Thoracic aorta (tissue), 2 donors: Measurements from ENCODE around the gene CD151. TPM values are rescaled to one million over a fixed set of nuclear protein-coding genes. Genes with fewer than 3 reads are reported as not detected.

Experiments
- ATAC-seq: fragments of 150-250 bp; one replicate; pipeline ENCODE4 v1.8.0; 2017; ENCODE audit warnings: low read depth; ENCODE audit not compliant: insufficient number of reproducible peaks, low FRiP score
- DNase-seq: peaks from one replicate; pipeline ENCODE4 v3.0.0-alpha.2; 2020; ENCODE audit warnings: low spot score
- H3K27ac ChIP-seq, 2 donors: fragments of 200-600 bp; sonication (generic); 1 replicate in 1 of 2; 2 replicates in 1 of 2; pipeline ENCODE4 v1.5.1; 2016; ENCODE audit warnings: mild to moderate bottlenecking in 2 of 2, moderate library complexity in 2 of 2
- H3K27me3 ChIP-seq: fragments of 200-600 bp; sonication (generic); replicated peaks from 2 replicates; pipeline ENCODE4 v1.6.0; 2016; ENCODE audit warnings: mild to moderate bottlenecking; ENCODE audit not compliant: insufficient read depth
- H3K36me3 ChIP-seq: fragments of 200-600 bp; sonication (generic); one replicate; pipeline ENCODE4 v1.5.1; 2016
- H3K4me1 ChIP-seq, 2 donors: fragments of 200-600 bp; sonication (generic); 1 replicate in 1 of 2; 2 replicates in 1 of 2; pipeline versions ENCODE4 v1.5.1 to v1.6.0; 2016; ENCODE audit warnings: low read depth in 2 of 2, mild to moderate bottlenecking in 1 of 2; ENCODE audit not compliant: control insufficient read depth in 1 of 2
- H3K4me3 ChIP-seq: fragments of 200-600 bp; sonication (generic); 2 replicates; pipeline ENCODE4 v1.5.1; 2016; ENCODE audit warnings: mild to moderate bottlenecking
- H3K9me3 ChIP-seq: fragments of 200-600 bp; sonication (generic); 2 replicates; pipeline ENCODE4 v1.5.1; 2016
- CTCF ChIP-seq: fragments of 200-600 bp; sonication (generic); IDR thresholded peaks from one replicate; pipeline ENCODE4 v1.5.1; 2019; ENCODE audit warnings: antibody characterized with exemption
- total RNA-seq, 2 donors: library from RNA; depleted of rRNA; stranded (reverse); fragments of >200 nt; gene quantifications; one replicate each; pipeline versions ENCODE4 v1.1.0 to v1.2.3, GENCODE V29; 2016

Gene CD151
- total RNA-seq, 2 donors from 2014 or later, result 532 to 1,455 TPM

GRCh38 chr11:870127-870413 lies 37.3 kb downstream of the CD151 start:
- DNase-seq (no peak), ATAC-seq (no peak)
- no peaks in the 10 kb centered on the region for H3K27me3 ChIP-seq
- H3K27ac ChIP-seq, result no peak overlapping the region
- H3K4me1 ChIP-seq, result no peaks in the 10 kb centered on the region
- no peak overlapping the region for H3K4me3 ChIP-seq
- peaks cover 6% of the 10 kb centered on the region for H3K36me3 ChIP-seq
- no peak for TF ChIP-seq CTCF
- no peaks in the 10 kb centered on the region for H3K9me3 ChIP-seq

DNA sequence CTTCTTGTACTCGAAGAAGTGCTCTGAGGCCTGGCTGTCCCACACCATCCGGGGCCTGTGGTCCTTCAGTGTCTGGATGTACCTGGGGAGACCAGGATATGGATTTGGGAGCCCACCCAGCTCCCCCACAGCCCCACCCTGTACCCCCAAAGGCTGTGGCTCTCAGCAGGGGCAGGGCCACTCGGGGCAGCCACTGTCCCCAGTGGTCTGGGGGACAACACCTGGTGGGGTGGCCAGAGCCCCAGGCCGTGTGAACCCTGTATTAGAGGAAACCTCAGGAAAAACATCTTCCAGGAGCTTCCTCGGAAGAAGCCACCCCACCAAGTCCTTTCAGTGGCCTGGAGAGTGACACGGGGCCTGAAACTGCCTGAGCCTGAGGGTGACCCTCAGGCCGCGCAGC lies 37.7 kb downstream of the CD151 start:
- H3K9me3 ChIP-seq, result no peaks in the 10 kb centered on the region
- TF ChIP-seq CTCF, result no peak
- H3K36me3 ChIP-seq, result peaks cover 6% of the 10 kb centered on the region
- no peak overlapping the region for H3K4me3 ChIP-seq
- H3K27me3 ChIP-seq, result no peaks in the 10 kb centered on the region
- H3K4me1 ChIP-seq, result no peaks in the 10 kb centered on the region
- no peak for DNase-seq
- ATAC-seq, result no peak
- no peak overlapping the region for H3K27ac ChIP-seq

- Histone ChIP-seq H3K9me3 (no peaks in the 10 kb centered on the region), H3K27ac (no peak overlapping the region), H3K27me3 (no peaks in the 10 kb centered on the region), H3K36me3 (no peaks in the 10 kb centered on the region), H3K4me3 (no peak overlapping the region), H3K4me1 (no peaks in the 10 kb centered on the region)
- TF ChIP-seq CTCF, result no peak
- DNase-seq (no peak), ATAC-seq (no peak)
These were observed 38.7 kb downstream of the CD151 start for GRCh38 chr11:871472-871871.

GRCh38 chr11:872799-873198 lies 40.0 kb downstream of the CD151 start:
- Histone ChIP-seq H3K27me3 (no peaks in the 10 kb centered on the region), H3K27ac (no peak overlapping the region), H3K9me3 (no peaks in the 10 kb centered on the region), H3K36me3 (no peaks in the 10 kb centered on the region), H3K4me3 (no peak overlapping the region), H3K4me1 (no peaks in the 10 kb centered on the region)
- ATAC-seq (no peak), DNase-seq (no peak)
- TF ChIP-seq CTCF, result no peak

GRCh38 chr11:873706-874105 lies 41.0 kb downstream of the CD151 start:
- Histone ChIP-seq H3K36me3 (no peaks in the 10 kb centered on the region), H3K9me3 (no peaks in the 10 kb centered on the region), H3K27me3 (no peaks in the 10 kb centered on the region), H3K4me3 (no peak overlapping the region), H3K27ac (no peak overlapping the region), H3K4me1 (no peaks in the 10 kb centered on the region)
- no peak for TF ChIP-seq CTCF
- DNase-seq (no peak), ATAC-seq (no peak)
